Duodenal mucosa (tissue), 2 donors: Measurements from ENCODE around the gene NF1.

Source experiments
- H3K27ac ChIP-seq: one replicate; pipeline ENCODE4 v1.7.0; 2013; ENCODE audit warnings: low read depth, low read length
- H3K27me3 ChIP-seq, 2 donors: one replicate each; pipeline ENCODE4 v1.7.0; 2013; ENCODE audit warnings: low read length in 2 of 2, control low read depth in 1 of 2; ENCODE audit not compliant: insufficient read depth in 2 of 2, control insufficient read depth in 1 of 2
- H3K36me3 ChIP-seq, 2 donors: one replicate each; pipeline ENCODE4 v1.7.0; 2013; ENCODE audit warnings: low read length in 2 of 2, control low read depth in 1 of 2; ENCODE audit not compliant: insufficient read depth in 2 of 2, control insufficient read depth in 1 of 2
- H3K4me1 ChIP-seq, 2 donors: one replicate each; pipeline ENCODE4 v1.7.0; 2013; ENCODE audit warnings: low read length in 2 of 2, control low read depth in 1 of 2; ENCODE audit not compliant: insufficient read depth in 2 of 2, control insufficient read depth in 1 of 2
- H3K4me3 ChIP-seq, 2 donors: one replicate each; pipeline ENCODE4 v1.7.0; 2013; ENCODE audit warnings: low read length in 2 of 2, low read depth in 1 of 2
- H3K9ac ChIP-seq, 2 donors: one replicate each; pipeline ENCODE4 v1.7.0; 2013; ENCODE audit warnings: low read length in 2 of 2, low read depth in 1 of 2
- H3K9me3 ChIP-seq, 2 donors: one replicate each; pipeline ENCODE4 v1.7.0; 2013; ENCODE audit warnings: low read length in 2 of 2, control low read depth in 1 of 2; ENCODE audit not compliant: control insufficient read depth in 1 of 2

The NF1 gene

GRCh38 chr17:31060791-31061550 is 33.8 kb upstream of the NF1 start:
- no peaks in the 10 kb centered on the region for H3K27me3 ChIP-seq
- no peak overlapping the region for H3K4me3 ChIP-seq
- H3K27ac ChIP-seq = no peak overlapping the region
- no peaks in the 10 kb centered on the region for H3K36me3 ChIP-seq
- no peaks in the 10 kb centered on the region for H3K9me3 ChIP-seq
- H3K4me1 ChIP-seq = no peaks in the 10 kb centered on the region
- no peak overlapping the region for H3K9ac ChIP-seq

- H3K36me3 ChIP-seq = no peaks in the 10 kb centered on the region
- H3K9ac ChIP-seq = no peak overlapping the region
- no peaks in the 10 kb centered on the region for H3K27me3 ChIP-seq
- H3K27ac ChIP-seq = no peak overlapping the region
- no peaks in the 10 kb centered on the region for H3K4me1 ChIP-seq
- no peaks in the 10 kb centered on the region for H3K9me3 ChIP-seq
- no peak overlapping the region for H3K4me3 ChIP-seq
Measured at GRCh38 chr17:31061678-31062077, 33.1 kb upstream of the NF1 start.

DNA sequence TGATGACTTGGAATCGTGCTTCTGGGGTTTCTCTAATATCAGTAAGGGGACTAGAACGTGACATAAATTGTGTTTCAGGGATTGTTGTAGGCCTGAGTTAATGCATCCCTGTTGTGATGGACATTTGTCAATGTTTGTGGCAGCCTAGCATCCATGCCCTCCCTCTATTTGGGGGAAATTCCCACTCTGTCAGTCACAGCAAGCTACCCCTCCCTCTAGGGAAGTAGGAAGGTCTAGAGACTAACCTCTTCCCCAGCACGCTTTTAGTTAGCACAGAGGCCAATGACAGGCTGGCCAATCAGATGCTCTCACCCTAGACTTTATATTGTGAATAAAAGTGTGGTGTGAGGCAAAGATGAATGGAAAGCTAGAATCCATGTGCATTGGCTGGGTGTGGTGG is 32.4 kb upstream of the NF1 start:
- Histone ChIP-seq H3K9ac (no peak overlapping the region), H3K4me3 (no peak overlapping the region), H3K4me1 (peaks cover under 1% of the 10 kb centered on the region in 2 donors), H3K27me3 (no peaks in the 10 kb centered on the region), H3K9me3 (no peaks in the 10 kb centered on the region), H3K27ac (no peak overlapping the region), H3K36me3 (no peaks in the 10 kb centered on the region)

GRCh38 chr17:31064707-31065106 is 30.1 kb upstream of the NF1 start:
- Histone ChIP-seq H3K27me3 (no peaks in the 10 kb centered on the region), H3K27ac (no peak overlapping the region), H3K9me3 (no peaks in the 10 kb centered on the region)

GRCh38 chr17:31067691-31068184 is 27.0 kb upstream of the NF1 start:
- Histone ChIP-seq H3K27me3 (no peaks in the 10 kb centered on the region), H3K9ac (no peak overlapping the region), H3K27ac (no peak overlapping the region), H3K4me1 (peaks cover 13 to 15% of the 10 kb centered on the region in 2 donors), H3K4me3 (no peak overlapping the region), H3K9me3 (no peaks in the 10 kb centered on the region), H3K36me3 (no peaks in the 10 kb centered on the region)

More at GRCh38 chr17:31064707-31065106, 30.1 kb upstream of the NF1 start:
- H3K4me1 ChIP-seq = peaks cover 13 to 15% of the 10 kb centered on the region in 2 donors
- H3K36me3 ChIP-seq = no peaks in the 10 kb centered on the region
- no peak overlapping the region for H3K4me3 ChIP-seq
- H3K9ac ChIP-seq = no peak overlapping the region

- H3K36me3 ChIP-seq = no peaks in the 10 kb centered on the region
- H3K27me3 ChIP-seq = no peaks in the 10 kb centered on the region
- peaks cover 14 to 17% of the 10 kb centered on the region in 2 donors for H3K4me1 ChIP-seq
- H3K4me3 ChIP-seq = no peak overlapping the region
- no peaks in the 10 kb centered on the region for H3K9me3 ChIP-seq
- no peak overlapping the region for H3K9ac ChIP-seq
- H3K27ac ChIP-seq = no peak overlapping the region
Measured at GRCh38 chr17:31068291-31068690, 26.5 kb upstream of the NF1 start.

DNA sequence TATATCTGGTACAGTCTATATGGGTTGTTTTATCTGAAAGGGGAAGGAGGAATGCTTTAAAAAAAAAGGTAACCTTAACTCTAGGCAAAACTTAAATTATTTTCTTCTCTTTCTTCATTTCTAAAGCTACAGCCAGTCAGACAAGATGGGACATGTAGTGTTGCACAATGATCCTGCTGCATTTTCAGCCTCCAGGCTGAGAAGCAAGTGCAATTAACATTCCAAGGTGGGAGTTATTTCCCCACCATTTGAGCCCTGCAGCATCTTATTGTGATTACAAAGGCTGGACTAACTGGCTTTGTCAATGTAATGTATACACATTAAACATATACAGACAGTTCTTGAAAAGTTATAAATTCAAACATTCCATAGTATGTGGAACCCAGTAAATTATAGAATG is 22.6 kb upstream of the NF1 start:
- Histone ChIP-seq H3K9ac (no peak overlapping the region), H3K4me3 (no peak overlapping the region), H3K9me3 (no peaks in the 10 kb centered on the region), H3K27ac (no peak overlapping the region), H3K4me1 (peaks cover 19 to 22% of the 10 kb centered on the region in 2 donors), H3K27me3 (no peaks in the 10 kb centered on the region), H3K36me3 (no peaks in the 10 kb centered on the region)

- Histone ChIP-seq H3K4me1 (peaks cover 10 to 12% of the 10 kb centered on the region in 2 donors), H3K9ac (no peak overlapping the region), H3K4me3 (no peak overlapping the region), H3K27ac (no peak overlapping the region), H3K27me3 (no peaks in the 10 kb centered on the region), H3K9me3 (no peaks in the 10 kb centered on the region), H3K36me3 (no peaks in the 10 kb centered on the region)
Measured at GRCh38 chr17:31073411-31073810, 21.4 kb upstream of the NF1 start.

- Histone ChIP-seq H3K9ac (no peak overlapping the region), H3K27ac (no peak overlapping the region), H3K9me3 (no peaks in the 10 kb centered on the region), H3K36me3 (no peaks in the 10 kb centered on the region), H3K4me3 (no peak overlapping the region), H3K4me1 (peaks cover 6% of the 10 kb centered on the region in 2 donors), H3K27me3 (no peaks in the 10 kb centered on the region)
Measured at GRCh38 chr17:31074772-31075555, 19.8 kb upstream of the NF1 start.

DNA sequence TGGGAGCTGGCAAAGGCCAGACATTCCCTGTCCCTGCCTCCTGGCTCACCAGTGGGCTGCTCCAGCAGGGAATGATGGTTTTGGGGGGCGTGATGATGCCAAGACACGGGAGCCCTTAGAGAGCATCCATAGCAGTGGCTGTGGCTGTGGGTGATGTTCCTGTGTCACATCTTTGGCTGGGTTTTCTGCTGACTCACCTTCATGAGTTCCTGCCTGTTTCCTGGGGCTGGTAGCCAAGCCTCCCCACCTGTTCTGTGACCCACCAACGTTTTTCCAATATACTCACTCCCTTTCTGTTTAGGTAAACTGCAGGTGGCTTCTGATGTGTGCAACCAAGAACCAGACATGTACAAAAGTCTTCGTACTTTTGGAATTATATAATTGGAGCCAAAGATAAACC is 16.5 kb upstream of the NF1 start:
- Histone ChIP-seq H3K9me3 (no peaks in the 10 kb centered on the region), H3K36me3 (no peaks in the 10 kb centered on the region), H3K27me3 (no peaks in the 10 kb centered on the region), H3K4me1 (peaks cover 4 to 5% of the 10 kb centered on the region in 2 donors), H3K27ac (no peak overlapping the region), H3K9ac (no peak overlapping the region), H3K4me3 (no peak overlapping the region)
